GM20000 (cell line): ENCODE data around the gene HOXB2.

ENCODE experiments used
- DNase-seq: peaks from one replicate; pipeline ENCODE4 v3.0.0; 2012; ENCODE audit warnings: low spot score
- TF ChIP-seq, protein P1 (sequence below): IDR thresholded peaks from 2 replicates; pipeline ENCODE4 v1.5.1; 2012; ENCODE audit warnings: mild to moderate bottlenecking, control low read depth; ENCODE audit errors: extremely low read depth, missing control alignments

The HOXB2 gene

DNA sequence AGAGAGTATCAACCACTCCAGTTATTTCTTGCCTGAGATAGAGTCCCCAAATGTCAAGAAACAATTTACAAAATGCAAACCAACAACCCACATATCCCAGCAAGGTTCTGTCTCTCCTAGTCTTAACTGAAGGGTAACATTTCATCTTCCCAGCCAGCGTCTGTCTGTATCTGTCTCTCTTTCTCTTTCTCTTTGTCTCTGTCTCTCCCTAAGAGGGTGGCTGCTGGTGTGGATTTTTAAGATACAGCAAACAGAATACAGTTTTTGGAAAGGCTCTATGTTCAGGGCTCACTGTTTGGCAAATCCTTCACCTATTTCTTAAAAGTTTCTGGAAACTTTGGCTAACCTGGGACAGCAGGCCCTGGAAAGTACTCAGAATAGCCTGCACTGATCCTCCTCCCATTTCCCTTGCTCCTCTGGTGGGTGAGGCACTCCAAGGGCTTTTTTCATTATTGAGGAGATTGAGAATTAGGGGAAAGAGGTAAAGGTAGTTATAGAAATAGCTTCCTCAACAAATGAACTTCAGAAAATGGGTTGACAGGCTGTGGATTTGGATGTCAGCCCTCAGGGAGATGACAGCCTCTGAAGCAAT lies 27.0 kb upstream of the HOXB2 start:
- TF ChIP-seq, protein P1, sequence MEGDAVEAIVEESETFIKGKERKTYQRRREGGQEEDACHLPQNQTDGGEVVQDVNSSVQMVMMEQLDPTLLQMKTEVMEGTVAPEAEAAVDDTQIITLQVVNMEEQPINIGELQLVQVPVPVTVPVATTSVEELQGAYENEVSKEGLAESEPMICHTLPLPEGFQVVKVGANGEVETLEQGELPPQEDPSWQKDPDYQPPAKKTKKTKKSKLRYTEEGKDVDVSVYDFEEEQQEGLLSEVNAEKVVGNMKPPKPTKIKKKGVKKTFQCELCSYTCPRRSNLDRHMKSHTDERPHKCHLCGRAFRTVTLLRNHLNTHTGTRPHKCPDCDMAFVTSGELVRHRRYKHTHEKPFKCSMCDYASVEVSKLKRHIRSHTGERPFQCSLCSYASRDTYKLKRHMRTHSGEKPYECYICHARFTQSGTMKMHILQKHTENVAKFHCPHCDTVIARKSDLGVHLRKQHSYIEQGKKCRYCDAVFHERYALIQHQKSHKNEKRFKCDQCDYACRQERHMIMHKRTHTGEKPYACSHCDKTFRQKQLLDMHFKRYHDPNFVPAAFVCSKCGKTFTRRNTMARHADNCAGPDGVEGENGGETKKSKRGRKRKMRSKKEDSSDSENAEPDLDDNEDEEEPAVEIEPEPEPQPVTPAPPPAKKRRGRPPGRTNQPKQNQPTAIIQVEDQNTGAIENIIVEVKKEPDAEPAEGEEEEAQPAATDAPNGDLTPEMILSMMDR = no peak
- DNase-seq = no peak

DNA sequence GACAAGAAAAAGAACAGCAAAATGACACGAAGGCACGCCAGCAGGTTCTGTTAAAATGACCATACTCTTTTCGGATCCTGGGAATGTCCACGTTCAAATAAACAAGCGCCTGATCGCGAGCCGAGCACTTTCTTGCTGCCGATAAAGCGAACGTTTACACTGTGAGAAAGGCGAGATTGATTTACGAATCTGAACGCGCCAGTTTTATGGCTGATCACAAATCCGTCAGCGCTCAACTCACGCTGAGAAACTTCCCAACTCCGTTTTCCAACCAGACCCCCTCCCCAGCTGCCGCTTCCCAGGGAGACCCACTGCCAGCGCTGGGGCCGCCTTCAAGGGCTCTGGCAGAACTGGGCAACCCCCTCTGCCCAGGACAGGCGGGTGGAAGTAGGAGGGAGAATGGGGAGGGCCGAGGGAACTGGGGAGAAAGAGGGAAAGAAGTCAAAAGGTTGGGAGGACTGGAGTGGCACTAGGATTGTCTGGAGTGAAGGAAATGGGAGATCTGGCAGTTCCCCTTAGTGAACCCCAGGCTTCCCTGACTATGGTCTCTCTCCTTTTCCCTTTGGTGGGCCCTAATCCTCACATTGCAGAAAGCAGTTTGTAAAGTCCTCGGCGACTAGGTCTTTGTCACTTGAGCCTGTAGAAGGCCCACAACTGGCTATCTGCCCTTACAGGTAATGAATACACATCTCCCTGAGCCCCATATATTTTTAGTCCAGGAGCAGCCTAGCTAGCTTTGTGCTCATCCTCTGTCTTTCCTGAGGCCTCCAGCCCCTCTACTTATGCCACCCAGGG lies 26.3 kb upstream of the HOXB2 start:
- DNase-seq = no peak
- TF ChIP-seq, protein P1 = no peak

DNA sequence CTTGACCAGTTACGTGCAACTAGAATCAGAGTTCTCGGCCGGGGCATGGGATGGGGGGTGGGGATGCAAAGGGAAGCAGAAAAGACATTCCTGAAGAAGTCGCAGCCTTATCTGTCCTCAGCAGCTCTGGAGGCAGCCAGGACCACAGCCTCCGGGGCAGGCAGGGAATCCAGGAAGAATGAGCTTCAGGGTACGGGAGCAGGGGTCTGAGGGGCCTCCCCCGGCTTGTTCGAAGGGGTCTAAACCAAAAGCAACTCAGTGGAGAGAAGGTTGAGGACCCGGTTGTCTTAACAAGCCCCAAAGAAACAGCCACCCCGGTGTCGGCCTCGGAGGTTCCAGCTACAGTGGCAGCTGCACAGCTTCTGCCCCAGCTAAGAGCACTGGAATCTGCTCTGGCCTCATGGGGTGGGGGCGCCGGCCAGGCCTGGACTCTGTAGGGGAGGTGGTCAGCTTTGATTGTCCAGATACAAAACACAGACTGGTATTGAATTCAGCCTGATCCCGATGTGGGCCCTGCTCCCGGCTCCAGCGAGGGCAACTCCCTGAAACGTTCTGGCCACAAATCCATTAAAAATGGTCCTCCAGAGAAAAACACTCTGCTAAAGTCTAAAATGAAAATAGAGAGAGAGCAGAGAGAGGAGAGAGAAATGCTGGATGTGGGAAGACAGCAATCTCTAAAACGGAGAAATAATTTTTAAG lies 25.6 kb upstream of the HOXB2 start:
- DNase-seq = no peak
- TF ChIP-seq, protein P1 = no peak

DNA sequence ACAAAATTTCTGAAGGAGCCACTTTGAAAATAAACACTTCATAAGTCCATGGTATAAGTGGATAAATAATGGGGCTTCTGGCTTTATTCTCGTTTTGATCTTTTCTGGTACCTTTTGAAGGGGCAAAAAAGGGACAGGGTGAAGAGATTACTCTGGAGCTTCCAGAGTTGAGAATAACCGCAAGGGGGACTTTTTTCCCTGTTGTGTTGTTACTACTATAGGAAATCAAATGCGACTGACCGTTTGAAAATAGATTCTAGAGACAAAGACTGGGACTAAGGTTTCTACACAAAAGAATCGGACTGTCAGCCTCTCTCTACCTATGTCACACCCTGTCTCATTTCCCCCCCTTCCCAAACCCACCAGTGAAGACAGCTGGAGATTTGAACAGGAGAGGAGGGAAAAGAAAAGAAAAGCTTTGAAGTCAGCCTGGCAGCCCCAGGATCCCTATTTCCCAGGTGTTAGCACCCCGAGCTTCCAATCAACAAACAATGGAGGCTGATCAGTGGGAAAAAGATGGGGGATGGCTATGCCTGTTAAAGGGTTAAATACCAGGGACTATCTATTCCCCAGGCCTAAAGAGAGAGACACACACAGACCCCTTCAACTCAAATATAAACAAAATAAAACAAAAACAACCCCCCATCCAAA lies 24.9 kb upstream of the HOXB2 start:
- DNase-seq = no peak

DNA sequence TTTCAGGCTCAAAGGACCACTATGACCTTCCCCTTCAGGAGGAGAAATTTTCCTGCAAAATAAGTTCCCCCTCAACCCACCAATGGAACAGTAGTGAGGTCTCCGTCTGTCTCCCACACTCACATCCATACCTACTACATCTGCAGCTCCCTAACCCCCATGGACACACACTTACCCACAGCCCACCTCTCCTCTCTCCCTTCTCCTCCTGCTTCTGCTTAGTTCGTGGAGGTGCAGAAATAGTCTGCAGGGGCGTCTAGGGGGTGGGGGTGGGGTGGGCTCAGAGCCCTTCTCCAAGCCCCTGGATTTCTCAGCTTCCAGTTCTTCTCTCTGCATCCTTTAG lies 24.3 kb upstream of the HOXB2 start:
- TF ChIP-seq, protein P1 = no peak

More for the DNA sequence above, 24.9 kb upstream of the HOXB2 start:
- TF ChIP-seq, protein P1 = no peak

DNA sequence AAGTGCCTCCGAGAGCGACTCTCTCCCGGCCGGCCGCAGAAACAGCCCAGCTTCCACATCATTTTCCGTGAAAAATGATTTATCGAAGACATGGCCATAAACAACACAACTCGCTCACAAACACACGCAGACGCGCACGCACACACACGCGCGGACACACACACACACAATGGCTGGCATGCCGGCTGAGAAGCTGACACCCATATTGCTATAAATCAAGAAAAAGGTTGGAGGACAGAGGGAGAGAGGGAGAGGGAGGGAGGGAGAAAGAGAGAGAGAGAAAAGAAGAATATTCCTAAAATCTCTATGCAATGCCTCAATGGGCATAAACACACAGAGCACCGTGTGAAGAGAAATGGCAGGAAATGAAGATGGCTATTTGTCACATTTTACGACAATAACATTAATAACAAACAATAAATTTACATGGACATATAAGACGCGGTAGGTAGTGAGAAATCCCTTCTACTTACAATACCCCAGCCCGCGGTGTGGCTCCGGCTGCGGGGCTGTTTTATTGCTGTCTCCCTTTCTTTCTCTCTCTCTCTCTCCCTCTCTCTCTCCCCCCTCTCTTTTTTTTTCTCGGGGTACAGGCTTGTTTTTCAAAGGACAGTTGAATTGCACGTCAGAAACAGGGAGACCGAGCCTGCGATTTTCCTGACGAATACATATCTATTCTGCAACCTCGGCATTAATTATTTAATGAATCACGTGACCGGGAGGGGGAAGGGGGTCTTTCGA lies 23.8 kb upstream of the HOXB2 start:
- TF ChIP-seq, protein P1 = no peak
- no peak for DNase-seq

More for the DNA sequence above, 24.3 kb upstream of the HOXB2 start:
- DNase-seq = no peak
